Thyroid gland (tissue), 4 donors: ENCODE results near the gene CARD11.

Experiments
- POLR2A ChIP-seq, 2 donors: fragments of 450-650 bp; IDR thresholded peaks; one replicate each; pipeline ENCODE4 v1.6.1; 2017; ENCODE audit warnings: antibody characterized with exemption in 2 of 2, mild to moderate bottlenecking in 2 of 2, moderate library complexity in 1 of 2
- TF ChIP-seq, protein P1 (sequence below), 6 experiments: fragments of 200-600 bp in 3 of 6; fragments of 450-650 bp in 3 of 6; sonication (generic) in 3 of 6; IDR thresholded peaks; one replicate each; pipeline ENCODE4 v1.5.1; 2016 to 2019; ENCODE audit warnings: antibody characterized with exemption in 6 of 6, mild to moderate bottlenecking in 2 of 6, inconsistent platforms in 1 of 6, moderate library complexity in 1 of 6

DNA sequence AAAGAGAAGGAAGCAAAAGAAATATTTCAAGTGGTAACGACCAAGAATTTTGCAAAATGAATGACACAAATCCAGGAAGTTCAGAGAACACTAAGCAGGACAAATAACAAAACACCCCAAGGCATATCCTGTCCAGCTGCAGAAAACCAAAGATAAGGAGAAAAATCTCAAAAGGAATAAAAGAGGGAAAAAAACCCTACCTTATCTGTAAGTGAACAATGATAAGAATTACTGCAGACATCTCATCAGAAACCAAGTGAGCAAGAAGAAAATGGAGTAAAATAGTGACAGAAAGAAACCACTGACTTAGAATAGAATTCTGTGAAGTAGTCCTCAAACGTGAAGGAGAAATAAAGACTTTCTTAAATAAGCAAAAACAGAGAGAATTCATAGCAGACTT, 21.8 kb downstream of the CARD11 start:
- TF ChIP-seq, protein P1, sequence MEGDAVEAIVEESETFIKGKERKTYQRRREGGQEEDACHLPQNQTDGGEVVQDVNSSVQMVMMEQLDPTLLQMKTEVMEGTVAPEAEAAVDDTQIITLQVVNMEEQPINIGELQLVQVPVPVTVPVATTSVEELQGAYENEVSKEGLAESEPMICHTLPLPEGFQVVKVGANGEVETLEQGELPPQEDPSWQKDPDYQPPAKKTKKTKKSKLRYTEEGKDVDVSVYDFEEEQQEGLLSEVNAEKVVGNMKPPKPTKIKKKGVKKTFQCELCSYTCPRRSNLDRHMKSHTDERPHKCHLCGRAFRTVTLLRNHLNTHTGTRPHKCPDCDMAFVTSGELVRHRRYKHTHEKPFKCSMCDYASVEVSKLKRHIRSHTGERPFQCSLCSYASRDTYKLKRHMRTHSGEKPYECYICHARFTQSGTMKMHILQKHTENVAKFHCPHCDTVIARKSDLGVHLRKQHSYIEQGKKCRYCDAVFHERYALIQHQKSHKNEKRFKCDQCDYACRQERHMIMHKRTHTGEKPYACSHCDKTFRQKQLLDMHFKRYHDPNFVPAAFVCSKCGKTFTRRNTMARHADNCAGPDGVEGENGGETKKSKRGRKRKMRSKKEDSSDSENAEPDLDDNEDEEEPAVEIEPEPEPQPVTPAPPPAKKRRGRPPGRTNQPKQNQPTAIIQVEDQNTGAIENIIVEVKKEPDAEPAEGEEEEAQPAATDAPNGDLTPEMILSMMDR (IDR thresholded peaks at IDR 0.05): no peak
- TF ChIP-seq POLR2A (IDR thresholded peaks at IDR 0.05): no peak
